SKM-1 (cell line): Measurements from ENCODE around the gene RUBCN.
"Not testable (repeated sequence)": the region's sequence is repeated elsewhere in the genome, so short reads cannot be mapped to it uniquely, and the experiment has no call there.

Experiments used
- DNase-seq: peaks from one replicate; lab custom pipeline; 2025; ENCODE audit not compliant: unreplicated experiment; lab: John Stamatoyannopoulos, UW

RUBCN gene

DNA sequence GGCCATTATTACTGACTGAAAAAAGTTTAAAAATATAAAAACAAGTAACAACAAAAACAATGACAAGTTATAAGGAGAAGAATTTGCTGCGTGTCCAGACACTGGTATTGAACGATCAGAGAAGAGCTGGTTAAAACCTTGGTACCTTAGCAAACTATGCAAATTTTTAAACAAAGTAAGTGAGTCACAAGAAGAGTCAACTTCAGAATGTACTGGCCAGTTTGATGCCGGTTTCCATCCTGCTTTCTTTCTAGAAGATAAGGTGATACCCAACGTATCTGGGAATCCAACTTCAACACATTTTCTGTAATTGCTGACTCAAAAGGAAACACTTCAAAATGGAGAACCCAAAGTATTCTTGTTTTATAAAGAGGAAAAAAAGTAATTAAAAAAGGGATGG, 49.8 kb downstream of the RUBCN start:
- no peak for DNase-seq

GRCh38 chr3:197685546-197685945, 51.2 kb downstream of the RUBCN start:
- DNase-seq, result no peak

- no peak for DNase-seq
These were observed 53.5 kb downstream of the RUBCN start for GRCh38 chr3:197683191-197683590.

DNA sequence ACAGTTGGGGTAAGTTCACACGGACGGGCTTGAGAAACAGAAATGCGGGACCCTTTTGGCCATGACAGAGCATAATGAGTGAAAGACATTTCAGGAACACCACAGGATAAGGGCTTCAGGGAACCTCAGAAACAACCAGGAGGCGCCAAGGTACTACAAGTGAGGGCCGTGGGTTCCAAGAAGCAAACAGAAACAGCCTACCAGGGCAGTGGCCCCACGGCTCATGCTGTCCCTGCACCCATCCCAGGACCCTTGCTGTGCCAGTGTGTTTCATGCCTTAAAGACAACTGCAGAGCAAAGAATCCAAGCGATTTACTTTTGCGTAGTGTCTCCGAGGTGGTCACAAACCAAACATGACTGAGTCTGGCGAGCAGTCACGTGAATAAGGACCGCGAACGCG, 54.0 kb downstream of the RUBCN start:
- no peak for DNase-seq

- DNase-seq, result no peak
These were observed 55.7 kb downstream of the RUBCN start for GRCh38 chr3:197680955-197681521.

GRCh38 chr3:197675951-197676350, 60.8 kb downstream of the RUBCN start:
- no peak for DNase-seq

DNA sequence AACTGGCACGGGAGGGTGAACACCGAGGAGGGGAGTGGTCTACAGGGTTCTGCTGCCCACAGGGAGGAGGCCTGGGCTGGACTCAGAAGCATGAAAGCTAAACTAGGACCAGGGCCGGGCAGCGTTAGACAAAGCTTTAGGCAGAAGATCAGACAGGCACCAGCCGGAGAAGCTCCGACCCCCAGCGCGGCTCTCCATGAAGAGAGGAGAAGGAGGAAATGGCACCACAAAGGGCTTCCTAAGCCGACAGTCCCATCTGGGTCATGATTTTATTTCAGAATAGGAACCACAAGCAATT, 61.2 kb downstream of the RUBCN start:
- DNase-seq, result no peak

- no peak for DNase-seq
These were observed 61.8 kb downstream of the RUBCN start for GRCh38 chr3:197674741-197675562.

DNA sequence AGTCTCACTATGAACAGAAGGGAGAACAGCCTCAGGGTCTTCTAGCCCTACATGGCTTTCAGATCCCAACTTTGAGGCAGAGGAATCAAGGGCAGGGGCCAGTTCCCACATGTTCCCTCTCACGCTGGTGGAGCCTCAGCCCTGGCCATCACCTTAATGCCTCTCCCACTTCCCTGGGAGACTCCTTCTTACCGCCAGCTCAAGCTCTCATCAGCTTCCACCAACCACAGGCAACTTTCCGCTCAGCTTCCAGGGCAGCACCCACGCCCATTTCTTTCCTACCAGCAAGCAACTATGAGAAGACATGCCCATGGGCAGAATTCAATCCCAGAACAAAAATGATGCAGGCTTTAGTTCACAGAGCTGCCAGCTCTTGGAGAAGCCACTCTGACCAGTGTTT, 63.5 kb downstream of the RUBCN start:
- DNase-seq, result no peak

- no peak for DNase-seq
These were observed 66.3 kb downstream of the RUBCN start for GRCh38 chr3:197670361-197670760.

DNA sequence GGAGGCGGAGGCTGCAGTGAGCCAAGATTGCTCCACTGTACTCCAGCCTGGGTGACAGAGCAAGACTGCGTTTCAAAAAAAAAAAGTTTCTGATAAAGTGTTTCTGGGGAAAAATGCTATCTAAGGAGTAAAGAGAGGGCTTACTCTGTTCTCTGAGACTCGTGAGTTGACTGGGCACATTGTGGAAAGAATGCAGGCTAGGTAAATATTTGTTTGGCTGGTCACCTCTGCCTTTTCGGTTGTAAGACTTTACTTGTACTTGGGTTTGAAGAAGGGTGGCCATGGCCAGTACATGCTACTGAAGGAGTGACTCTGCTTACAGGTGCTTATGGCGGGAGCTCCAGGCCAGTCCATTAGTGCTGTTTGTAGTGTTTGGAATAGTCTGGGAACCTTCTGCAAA, 68.7 kb downstream of the RUBCN start:
- no peak for DNase-seq

DNA sequence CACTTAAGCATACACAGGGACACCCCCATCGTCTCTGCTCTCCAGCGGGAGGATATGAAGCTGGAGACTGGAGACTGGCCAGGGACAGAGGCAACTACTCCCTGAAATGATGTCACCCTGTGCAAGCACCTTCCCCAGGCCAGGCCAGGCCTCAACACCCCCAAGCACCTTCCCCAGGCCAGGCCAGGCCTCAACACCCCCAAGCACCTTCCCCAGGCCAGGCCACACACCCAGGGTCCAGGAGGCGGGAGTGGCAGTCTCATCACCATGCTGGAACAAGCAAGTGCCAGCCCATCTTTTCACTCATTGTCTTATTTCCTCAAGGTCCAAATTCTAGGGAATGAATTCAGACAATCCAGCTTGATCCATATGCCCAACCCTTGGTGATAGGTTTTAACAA, 69.4 kb downstream of the RUBCN start:
- not testable (repeated sequence) for DNase-seq

- not testable (repeated sequence) for DNase-seq
These were observed 70.4 kb downstream of the RUBCN start for GRCh38 chr3:197666221-197666842.

GRCh38 chr3:197665549-197665948, 71.2 kb downstream of the RUBCN start:
- DNase-seq, result not testable (repeated sequence)

DNA sequence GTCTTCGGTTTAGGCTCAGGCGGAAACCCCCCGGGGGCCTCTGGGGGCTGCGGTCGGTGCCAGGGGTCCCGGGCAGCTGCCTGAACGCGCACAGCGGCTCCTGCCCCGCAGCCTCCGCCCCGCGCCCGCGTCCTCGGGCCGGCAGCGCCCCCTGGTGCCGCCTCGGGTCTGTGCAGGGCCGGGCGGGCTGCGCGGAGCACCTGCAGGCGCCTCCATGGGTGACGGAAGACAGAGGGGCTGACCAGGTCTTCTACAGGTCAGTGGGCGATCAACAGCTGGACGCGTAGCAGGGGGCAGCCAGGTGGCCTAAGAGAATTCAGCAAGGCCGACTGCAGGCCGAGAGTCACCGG, 71.6 kb downstream of the RUBCN start:
- not testable (repeated sequence) for DNase-seq

DNA sequence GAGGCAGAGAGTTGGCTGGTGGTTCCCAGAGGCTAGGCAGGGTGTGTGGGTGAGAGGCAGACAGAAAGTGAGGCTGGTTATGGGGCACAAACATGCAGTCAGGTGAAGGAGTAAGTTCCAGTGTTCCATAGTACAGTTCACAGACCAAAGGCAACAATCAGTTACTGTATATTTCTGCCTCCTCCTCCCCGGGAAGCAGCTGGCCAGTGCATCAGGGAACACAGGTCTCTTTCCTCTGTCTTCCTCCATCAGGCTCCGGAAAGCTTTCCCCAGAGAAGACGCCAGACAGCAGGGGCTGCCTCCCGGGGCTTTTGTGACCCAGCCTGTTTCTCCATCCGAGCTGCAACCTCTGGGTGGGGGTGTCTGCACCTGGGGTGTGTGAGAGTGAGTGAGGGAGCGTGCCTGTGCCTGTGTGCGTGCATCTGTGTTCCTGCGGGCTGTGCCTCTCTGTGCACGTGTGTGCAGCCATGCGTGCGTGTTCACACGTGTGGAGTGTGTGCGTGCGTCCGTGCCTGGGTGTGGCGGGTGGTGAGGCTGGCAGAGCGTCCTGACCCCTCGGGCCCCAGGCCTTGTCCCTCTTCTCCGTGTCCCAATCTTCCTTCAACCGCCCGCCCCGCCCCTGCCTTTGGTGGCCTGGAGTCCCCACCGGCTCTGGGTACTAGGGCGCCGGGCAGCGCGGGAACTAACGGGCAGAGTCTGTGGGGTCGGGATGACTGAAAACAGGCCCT, 72.1 kb downstream of the RUBCN start:
- DNase-seq, result not testable (repeated sequence)

GRCh38 chr3:197663367-197664140, 73.2 kb downstream of the RUBCN start:
- not testable (repeated sequence) for DNase-seq

- not testable (repeated sequence) for DNase-seq
These were observed 74.4 kb downstream of the RUBCN start for GRCh38 chr3:197662352-197662751.

- DNase-seq, result not testable (repeated sequence)
These were observed 74.8 kb downstream of the RUBCN start for GRCh38 chr3:197661874-197662273.

- DNase-seq, result not testable (repeated sequence)
These were observed 75.4 kb downstream of the RUBCN start for GRCh38 chr3:197661234-197661834.

DNA sequence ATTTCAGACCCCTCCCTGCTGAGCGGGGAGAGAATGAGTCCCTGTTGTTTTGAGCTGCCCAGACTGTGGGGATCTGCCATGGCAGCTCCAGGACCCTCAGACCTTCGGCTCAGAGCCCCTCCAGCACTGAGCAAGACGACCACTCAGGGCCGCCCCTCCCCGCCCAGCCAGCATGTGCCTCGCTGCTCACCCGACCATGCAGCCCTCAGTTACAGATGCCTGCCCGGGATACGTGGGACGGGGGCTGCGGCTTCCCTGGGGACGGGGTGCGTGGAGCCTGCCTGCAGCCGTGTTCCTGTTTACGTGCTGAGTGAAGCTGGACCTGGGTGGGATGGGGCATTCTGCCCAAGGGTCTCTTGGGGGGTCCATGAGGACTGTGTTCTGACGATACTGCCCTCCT, 77.0 kb downstream of the RUBCN start:
- DNase-seq, result not testable (repeated sequence)
